Fibroblast of lung (primary cell): ENCODE measurements around the gene WDR86. TPM values are rescaled to one million over a fixed set of nuclear protein-coding genes. Genes with fewer than 3 reads are reported as not detected.

Experiments
- DNase-seq, 2 donors: peaks; one replicate each; pipeline versions ENCODE4 v3.0.0 to v3.0.0-alpha.2; 2010; ENCODE audit warnings: low read depth in 2 of 2
- H2AFZ ChIP-seq: 2 replicates; pipeline ENCODE4 v1.5.1; 2012; ENCODE audit warnings: low read length, control low read depth, inconsistent platforms
- H3K27ac ChIP-seq: 2 replicates; pipeline ENCODE4 v1.5.1; 2011; ENCODE audit warnings: low read length, control low read depth; ENCODE audit not compliant: insufficient read depth
- H3K27me3 ChIP-seq: 2 replicates; pipeline ENCODE4 v1.5.1; 2011; ENCODE audit warnings: mild to moderate bottlenecking, low read length; ENCODE audit not compliant: control insufficient read depth, insufficient read depth
- H3K36me3 ChIP-seq: 2 replicates; pipeline ENCODE4 v1.5.1; 2011; ENCODE audit warnings: low read length; ENCODE audit not compliant: control insufficient read depth, insufficient read depth
- H3K4me1 ChIP-seq: 2 replicates; pipeline ENCODE4 v1.5.1; 2011; ENCODE audit warnings: low read length; ENCODE audit not compliant: control insufficient read depth, insufficient read depth; ENCODE audit errors: extremely low read depth
- H3K4me2 ChIP-seq: 2 replicates; pipeline ENCODE4 v1.5.1; 2011; ENCODE audit warnings: low read length, control low read depth; ENCODE audit not compliant: insufficient read depth; ENCODE audit errors: extremely low read depth
- H3K4me3 ChIP-seq, 4 experiments: fragments of 200-600 bp in 1 of 4; sonication (generic) in 1 of 4; replicated peaks in 1 of 4; 2 replicates each; pipeline ENCODE4 v1.5.1; 2011 to 2016; ENCODE audit warnings: low read length in 4 of 4, low read depth in 3 of 4, mild to moderate bottlenecking in 3 of 4, control low read depth in 2 of 4, inconsistent platforms in 1 of 4, mixed read lengths in 1 of 4; ENCODE audit not compliant: insufficient read depth in 1 of 4; ENCODE audit errors: control extremely low read depth in 1 of 4
- H3K79me2 ChIP-seq: 2 replicates; pipeline ENCODE4 v1.5.1; 2012; ENCODE audit warnings: mild to moderate bottlenecking, low read length, inconsistent platforms; ENCODE audit not compliant: control insufficient read depth, insufficient read depth
- H3K9ac ChIP-seq: 2 replicates; pipeline ENCODE4 v1.5.1; 2011; ENCODE audit warnings: mild to moderate bottlenecking, low read length, control low read depth; ENCODE audit not compliant: insufficient read depth
- H3K9me3 ChIP-seq: 2 replicates; pipeline ENCODE4 v1.5.1; 2012; ENCODE audit warnings: low read depth, low read length; ENCODE audit not compliant: control insufficient read depth, insufficient read depth
- H4K20me1 ChIP-seq: 2 replicates; pipeline ENCODE4 v1.5.1; 2011; ENCODE audit warnings: low read length; ENCODE audit not compliant: control insufficient read depth, insufficient read depth; ENCODE audit errors: extremely low read depth
- EZH2 ChIP-seq: IDR thresholded peaks from 2 replicates; pipeline ENCODE4 v1.5.1; 2012; ENCODE audit warnings: low read length, control low read depth, mild to moderate bottlenecking; ENCODE audit errors: missing control alignments
- polyA plus RNA-seq, 2 donors: library from polyadenylated mRNA; depleted of rRNA in 1 of 2; stranded (reverse) in 1 of 2; unstranded in 1 of 2; fragments of >200 nt; gene quantifications; 2 replicates each; pipeline ENCODE4 v1.2.1, GENCODE V29; 2011 to 2012; ENCODE audit warnings: missing spikeins in 1 of 2
- total RNA-seq: library from RNA; depleted of rRNA; stranded (reverse); fragments of >200 nt; gene quantifications from 2 replicates; pipeline ENCODE4 v1.2.1, GENCODE V29; 2014
- TF ChIP-seq, protein P1 (sequence below), 2 donors: IDR thresholded peaks in 1 of 2; conservative IDR thresholded peaks in 1 of 2; 1 replicate in 1 of 2; 2 replicates in 1 of 2; pipeline ENCODE4 v1.5.1; 2011 to 2012; ENCODE audit warnings: low read length in 2 of 2, control low read depth in 1 of 2, inconsistent platforms in 1 of 2, low read depth in 1 of 2, mild to moderate bottlenecking in 1 of 2

The WDR86 gene
- total and polyA plus RNA-seq, 2 donors (not counting 1 experiment from before 2014, with no cell fraction given): 0.33 TPM; not detected in 1

DNA sequence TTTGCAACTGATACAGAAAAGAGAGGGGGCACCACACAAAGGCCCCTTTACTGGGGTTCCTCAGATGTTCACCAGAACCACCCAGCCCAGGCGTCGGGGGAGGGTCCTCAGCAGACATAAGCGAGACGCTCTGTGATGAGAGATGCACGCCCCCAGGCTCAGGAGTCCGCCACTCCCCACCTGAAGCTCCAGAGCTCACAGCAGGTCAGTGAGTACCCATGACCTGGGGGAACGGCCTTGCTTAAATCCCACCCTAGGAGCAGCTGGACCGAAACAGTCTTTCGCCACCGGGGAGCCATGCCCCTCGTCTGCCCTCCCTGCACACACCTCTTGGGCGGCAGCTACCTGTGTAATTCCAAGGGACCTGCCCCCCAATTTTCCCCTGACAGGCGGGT lies 27.3 kb upstream of the WDR86 start:
- Histone ChIP-seq H3K4me3 (no peak overlapping the region), H3K36me3 (no peaks in the 10 kb centered on the region), H2AFZ (no peak overlapping the region), H3K9ac (no peak overlapping the region), H3K4me2 (no peak overlapping the region), H3K79me2 (no peaks in the 10 kb centered on the region), H3K4me1 (peaks cover 5% of the 10 kb centered on the region), H3K27me3 (no peaks in the 10 kb centered on the region), H3K9me3 (no peaks in the 10 kb centered on the region), H4K20me1 (no peaks in the 10 kb centered on the region), H3K27ac (no peak overlapping the region)
- no peak for TF ChIP-seq EZH2
- TF ChIP-seq, protein P1, sequence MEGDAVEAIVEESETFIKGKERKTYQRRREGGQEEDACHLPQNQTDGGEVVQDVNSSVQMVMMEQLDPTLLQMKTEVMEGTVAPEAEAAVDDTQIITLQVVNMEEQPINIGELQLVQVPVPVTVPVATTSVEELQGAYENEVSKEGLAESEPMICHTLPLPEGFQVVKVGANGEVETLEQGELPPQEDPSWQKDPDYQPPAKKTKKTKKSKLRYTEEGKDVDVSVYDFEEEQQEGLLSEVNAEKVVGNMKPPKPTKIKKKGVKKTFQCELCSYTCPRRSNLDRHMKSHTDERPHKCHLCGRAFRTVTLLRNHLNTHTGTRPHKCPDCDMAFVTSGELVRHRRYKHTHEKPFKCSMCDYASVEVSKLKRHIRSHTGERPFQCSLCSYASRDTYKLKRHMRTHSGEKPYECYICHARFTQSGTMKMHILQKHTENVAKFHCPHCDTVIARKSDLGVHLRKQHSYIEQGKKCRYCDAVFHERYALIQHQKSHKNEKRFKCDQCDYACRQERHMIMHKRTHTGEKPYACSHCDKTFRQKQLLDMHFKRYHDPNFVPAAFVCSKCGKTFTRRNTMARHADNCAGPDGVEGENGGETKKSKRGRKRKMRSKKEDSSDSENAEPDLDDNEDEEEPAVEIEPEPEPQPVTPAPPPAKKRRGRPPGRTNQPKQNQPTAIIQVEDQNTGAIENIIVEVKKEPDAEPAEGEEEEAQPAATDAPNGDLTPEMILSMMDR (conservative IDR thresholded peaks at IDR 0.05 in 1 of 2, IDR thresholded peaks at IDR 0.05 in 1 of 2; ENCODE audit: low read depth in 1 of 2, low read length in 2 of 2): no peak
- DNase-seq: no peak

DNA sequence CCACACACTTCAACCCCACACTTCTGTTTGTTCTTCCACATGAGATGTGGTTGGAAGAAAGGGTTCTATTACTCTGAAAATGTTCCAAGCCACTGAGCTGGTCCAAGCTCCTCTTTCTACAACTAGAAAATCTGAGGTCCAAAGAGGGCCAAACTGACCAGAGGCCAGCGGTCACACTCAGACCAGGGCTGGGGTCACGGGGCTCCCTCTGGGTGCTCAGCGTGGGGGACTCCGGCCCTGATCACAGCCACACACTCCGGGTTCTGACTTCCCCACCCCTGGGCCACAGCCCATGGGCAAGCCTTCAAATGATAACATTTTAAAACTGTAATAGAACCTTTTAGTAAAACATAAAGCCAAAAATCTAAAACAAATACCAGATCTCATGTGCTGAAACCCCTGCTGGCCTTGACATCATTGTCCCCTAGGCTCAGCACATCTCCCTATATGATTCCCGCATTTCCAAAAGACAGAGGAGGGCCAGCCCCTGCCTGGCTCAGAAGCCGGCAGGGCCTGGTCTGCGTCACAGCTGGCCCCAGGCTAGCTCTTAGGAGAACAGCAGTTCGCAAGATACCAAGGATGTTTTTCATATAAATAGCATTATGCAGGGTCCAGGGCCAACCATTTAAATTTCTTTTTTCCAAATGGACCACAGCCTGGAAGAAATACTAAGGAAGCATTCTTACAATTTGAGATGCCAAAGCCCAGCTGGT lies 26.8 kb upstream of the WDR86 start:
- H3K36me3 ChIP-seq: no peaks in the 10 kb centered on the region
- H4K20me1 ChIP-seq: no peaks in the 10 kb centered on the region
- no peak for TF ChIP-seq EZH2
- TF ChIP-seq, protein P1 (conservative IDR thresholded peaks at IDR 0.05 in 1 of 2, IDR thresholded peaks at IDR 0.05 in 1 of 2; ENCODE audit: low read depth in 1 of 2, low read length in 2 of 2): no peak
- no peaks in the 10 kb centered on the region for H3K27me3 ChIP-seq
- no peak overlapping the region for H3K9ac ChIP-seq
- no peak overlapping the region for H3K27ac ChIP-seq
- no peak overlapping the region for H2AFZ ChIP-seq
- H3K4me2 ChIP-seq: no peak overlapping the region
- H3K4me1 ChIP-seq: peaks cover 5% of the 10 kb centered on the region
- no peaks in the 10 kb centered on the region for H3K79me2 ChIP-seq
- no peak for DNase-seq
- no peaks in the 10 kb centered on the region for H3K9me3 ChIP-seq
- H3K4me3 ChIP-seq: no peak overlapping the region

DNA sequence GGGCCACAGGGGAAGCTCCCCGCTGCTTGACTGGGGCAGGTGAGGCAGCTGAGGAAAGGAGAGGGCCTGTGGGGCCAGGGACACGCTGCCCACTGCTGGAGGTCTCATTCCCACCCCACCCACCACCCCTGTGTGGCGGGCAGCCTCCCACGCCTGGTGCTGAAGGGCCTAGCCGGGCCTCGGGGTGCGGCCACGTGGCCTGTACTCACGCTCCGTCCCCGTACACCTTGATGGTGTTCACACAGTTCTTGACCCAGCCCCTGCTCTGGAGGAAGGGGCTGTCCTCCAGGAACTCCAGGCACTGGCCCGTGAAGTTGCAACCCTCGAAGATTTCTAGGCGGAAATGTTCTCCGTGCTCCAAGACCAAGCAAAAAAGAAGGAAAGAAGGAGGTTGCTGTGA lies 26.1 kb upstream of the WDR86 start:
- Histone ChIP-seq H3K4me1 (peaks cover 2% of the 10 kb centered on the region), H3K4me2 (no peak overlapping the region), H3K4me3 (no peak overlapping the region), H3K9ac (no peak overlapping the region), H2AFZ (no peak overlapping the region), H3K9me3 (no peaks in the 10 kb centered on the region), H4K20me1 (no peaks in the 10 kb centered on the region), H3K79me2 (no peaks in the 10 kb centered on the region), H3K36me3 (no peaks in the 10 kb centered on the region), H3K27me3 (no peaks in the 10 kb centered on the region), H3K27ac (no peak overlapping the region)
- no peak for DNase-seq
- TF ChIP-seq, protein P1 (conservative IDR thresholded peaks at IDR 0.05 in 1 of 2, IDR thresholded peaks at IDR 0.05 in 1 of 2; ENCODE audit: low read depth in 1 of 2, low read length in 2 of 2): no peak
- no peak for TF ChIP-seq EZH2
